Measurements from ENCODE around the gene CLCNKB. TPM values are rescaled to one million over a fixed set of nuclear protein-coding genes. Genes with fewer than 3 reads are reported as not detected.

The CLCNKB gene
- total and polyA plus RNA-seq, 2 of the 4 experiments (the other 2 are of a cell fraction) = 0.09 TPM; not detected in 1

DNA sequence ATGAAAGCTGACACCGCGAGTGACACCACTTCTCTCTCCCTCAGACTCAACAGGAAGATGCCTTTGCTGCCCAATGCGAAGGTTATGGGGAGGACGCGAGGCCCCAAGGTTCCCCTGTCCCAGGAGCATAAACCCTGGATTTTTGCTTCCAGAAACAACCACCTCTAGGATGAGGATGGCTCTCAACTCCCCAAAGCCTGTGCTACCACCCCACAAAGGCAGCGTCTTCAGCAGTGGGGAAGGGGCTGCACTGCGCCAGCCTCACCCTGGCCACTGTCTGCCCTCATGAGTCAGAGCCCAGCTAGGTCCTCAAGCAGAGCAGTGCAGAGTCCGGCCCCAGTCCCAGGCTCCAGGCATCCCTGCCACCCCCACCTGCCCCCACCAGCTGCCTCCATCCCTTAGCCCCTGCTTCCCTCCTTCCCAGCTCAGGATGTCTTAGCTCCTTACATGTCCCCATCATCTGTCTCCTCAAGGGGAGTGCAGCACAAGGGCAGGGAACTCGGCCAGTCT is 46.5 kb upstream of the CLCNKB start:
- dilution Hi-C loops (cut with HindIII; ENCODE audit: low sequenced_read_pairs, unreplicated experiment) = no loop called here
- DNase-seq = no peak
- Histone ChIP-seq H3K4me3 (ENCODE audit: insufficient read depth, low read depth, low read length) (no peak overlapping the region), H2AK5ac (ENCODE audit: low read depth, low read length) (no peak overlapping the region), H3K27me3 (ENCODE audit: control insufficient read depth, insufficient read depth, low read length) (peaks cover 15% of the 10 kb centered on the region; the same call in 1 of the 2 replicates), H3K18ac (ENCODE audit: low read depth, low read length) (no peak overlapping the region), H3K27ac (ENCODE audit: insufficient read depth, low read length) (no peak overlapping the region), H3K4me2 (ENCODE audit: low read depth, low read length) (no peak overlapping the region), H3K4me1 (ENCODE audit: control insufficient read depth, insufficient read depth, low read length) (peaks cover 2% of the 10 kb centered on the region; the same call in 1 of the 2 replicates), H3K56ac (ENCODE audit: extremely low read depth, insufficient read depth, low read length) (no peak overlapping the region), H4K5ac (ENCODE audit: low read depth, low read length) (no peak overlapping the region), H3K9ac (ENCODE audit: low read depth, low read length) (no peak overlapping the region), H3K4ac (ENCODE audit: low read depth, low read length) (no peak overlapping the region), H3K79me1 (ENCODE audit: low read depth in 1 of 2, low read length in 2 of 2) (no peaks in the 10 kb centered on the region), H3K36me3 (ENCODE audit: control insufficient read depth, insufficient read depth, low read length) (no peaks in the 10 kb centered on the region), H3K9me1 (ENCODE audit: insufficient read depth, low read length) (no peaks in the 10 kb centered on the region), H2BK120ac (ENCODE audit: low read depth, low read length) (no peak overlapping the region), H3K9me3 (ENCODE audit: control insufficient read depth, insufficient read depth, low read length) (no peaks in the 10 kb centered on the region), H2AK9ac (replicated peaks; ENCODE audit: low read depth, low read length, poor library complexity) (no peak overlapping the region), H2AFZ (replicated peaks; ENCODE audit: low read length, poor library complexity) (no peak overlapping the region), H4K8ac (ENCODE audit: low read depth in 2 of 2, low read length in 2 of 2) (no peak overlapping the region), H4K91ac (ENCODE audit: insufficient read depth, low read depth, low read length) (no peak overlapping the region), H2BK5ac (ENCODE audit: low read depth, low read length, poor library complexity, severe bottlenecking) (no peak overlapping the region), H4K20me1 (ENCODE audit: insufficient read depth, low read length) (no peaks in the 10 kb centered on the region), H2BK15ac (ENCODE audit: low read depth, low read length) (no peak overlapping the region), H3K23ac (ENCODE audit: low read depth, low read length) (no peak overlapping the region), H2BK20ac (ENCODE audit: low read depth, low read length) (no peak overlapping the region), H3K14ac (replicated peaks; ENCODE audit: low read depth, low read length) (no peak overlapping the region)
- ATAC-seq (ENCODE audit: low read depth) = no peak
- in situ Hi-C loops (cut with MboI; ENCODE audit: low sequenced_read_pairs) = loop anchor here (5.0 to 10.0 kb wide), 2 partner anchors 62 to 180 kb away; no protein-coding TSS in a partner anchor
- ChIA-PET CTCF (no interaction called here), POLR2A (ENCODE audit: unreplicated experiment) (no interaction called here)
- 89% methylated on average over 4 of the region's 9 CpGs; no CpG with 5 or more reads in 1 of the 2 experiments for WGBS, 2 experiments (ENCODE audit: extremely low coverage in 2 of 2, insufficient read length in 1 of 2)
- intact Hi-C loops (cut with micrococcal nuclease) = no loop called here
- BruUV-seq (replicated peaks) = no TSS peak
- TF ChIP-seq NFE2L2 (IDR thresholded peaks at IDR 0.05; ENCODE audit: low read depth, low read length) (no peak), POLR2A (IDR thresholded peaks at IDR 0.05; ENCODE audit: low read depth, low read length) (no peak), RAD21 (IDR thresholded peaks at IDR 0.05; ENCODE audit: low read length) (no peak), MAFK (IDR thresholded peaks at IDR 0.05; ENCODE audit: low read depth, low read length) (no peak), FOS (IDR thresholded peaks at IDR 0.05; ENCODE audit: low read depth, low read length) (no peak), BHLHE40 (IDR thresholded peaks at IDR 0.05; ENCODE audit: low read depth, low read length) (no peak), SMC3 (IDR thresholded peaks at IDR 0.05; ENCODE audit: low read depth, low read length) (no peak), RFX5 (IDR thresholded peaks at IDR 0.05; ENCODE audit: low read depth, low read length) (no peak), MXI1 (IDR thresholded peaks at IDR 0.05; ENCODE audit: borderline replicate concordance, low read depth, low read length) (no peak), MAZ (IDR thresholded peaks at IDR 0.05; ENCODE audit: borderline replicate concordance, low read depth, low read length) (no peak), RCOR1 (IDR thresholded peaks at IDR 0.05; ENCODE audit: insufficient replicate concordance, low read length) (no peak)
- TF ChIP-seq, protein P1, sequence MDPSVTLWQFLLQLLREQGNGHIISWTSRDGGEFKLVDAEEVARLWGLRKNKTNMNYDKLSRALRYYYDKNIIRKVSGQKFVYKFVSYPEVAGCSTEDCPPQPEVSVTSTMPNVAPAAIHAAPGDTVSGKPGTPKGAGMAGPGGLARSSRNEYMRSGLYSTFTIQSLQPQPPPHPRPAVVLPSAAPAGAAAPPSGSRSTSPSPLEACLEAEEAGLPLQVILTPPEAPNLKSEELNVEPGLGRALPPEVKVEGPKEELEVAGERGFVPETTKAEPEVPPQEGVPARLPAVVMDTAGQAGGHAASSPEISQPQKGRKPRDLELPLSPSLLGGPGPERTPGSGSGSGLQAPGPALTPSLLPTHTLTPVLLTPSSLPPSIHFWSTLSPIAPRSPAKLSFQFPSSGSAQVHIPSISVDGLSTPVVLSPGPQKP (IDR thresholded peaks at IDR 0.05; ENCODE audit: borderline replicate concordance, low read depth, low read length) = no peak
- TF ChIP-seq, protein P2, sequence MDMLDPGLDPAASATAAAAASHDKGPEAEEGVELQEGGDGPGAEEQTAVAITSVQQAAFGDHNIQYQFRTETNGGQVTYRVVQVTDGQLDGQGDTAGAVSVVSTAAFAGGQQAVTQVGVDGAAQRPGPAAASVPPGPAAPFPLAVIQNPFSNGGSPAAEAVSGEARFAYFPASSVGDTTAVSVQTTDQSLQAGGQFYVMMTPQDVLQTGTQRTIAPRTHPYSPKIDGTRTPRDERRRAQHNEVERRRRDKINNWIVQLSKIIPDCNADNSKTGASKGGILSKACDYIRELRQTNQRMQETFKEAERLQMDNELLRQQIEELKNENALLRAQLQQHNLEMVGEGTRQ (IDR thresholded peaks at IDR 0.05; ENCODE audit: low read depth, low read length) = no peak
- TF ChIP-seq, protein P3, sequence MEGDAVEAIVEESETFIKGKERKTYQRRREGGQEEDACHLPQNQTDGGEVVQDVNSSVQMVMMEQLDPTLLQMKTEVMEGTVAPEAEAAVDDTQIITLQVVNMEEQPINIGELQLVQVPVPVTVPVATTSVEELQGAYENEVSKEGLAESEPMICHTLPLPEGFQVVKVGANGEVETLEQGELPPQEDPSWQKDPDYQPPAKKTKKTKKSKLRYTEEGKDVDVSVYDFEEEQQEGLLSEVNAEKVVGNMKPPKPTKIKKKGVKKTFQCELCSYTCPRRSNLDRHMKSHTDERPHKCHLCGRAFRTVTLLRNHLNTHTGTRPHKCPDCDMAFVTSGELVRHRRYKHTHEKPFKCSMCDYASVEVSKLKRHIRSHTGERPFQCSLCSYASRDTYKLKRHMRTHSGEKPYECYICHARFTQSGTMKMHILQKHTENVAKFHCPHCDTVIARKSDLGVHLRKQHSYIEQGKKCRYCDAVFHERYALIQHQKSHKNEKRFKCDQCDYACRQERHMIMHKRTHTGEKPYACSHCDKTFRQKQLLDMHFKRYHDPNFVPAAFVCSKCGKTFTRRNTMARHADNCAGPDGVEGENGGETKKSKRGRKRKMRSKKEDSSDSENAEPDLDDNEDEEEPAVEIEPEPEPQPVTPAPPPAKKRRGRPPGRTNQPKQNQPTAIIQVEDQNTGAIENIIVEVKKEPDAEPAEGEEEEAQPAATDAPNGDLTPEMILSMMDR (conservative IDR thresholded peaks at IDR 0.05; ENCODE audit: low read depth, low read length) = no peak
